CD14-positive monocyte (primary cell): ENCODE data around the gene SUPT20HL1. TPM values are rescaled to one million over a fixed set of nuclear protein-coding genes. Genes with fewer than 3 reads are reported as not detected.

ENCODE experiments used
- DNase-seq, 3 donors: peaks; one replicate each; pipeline ENCODE4 v3.0.0-alpha.2; 2011 to 2022
- H2AFZ ChIP-seq: 2 replicates; pipeline ENCODE4 v1.6.0; 2012; ENCODE audit warnings: mild to moderate bottlenecking, low read depth, low read length, inconsistent platforms; ENCODE audit not compliant: insufficient read depth, poor library complexity, severe bottlenecking
- H3K27ac ChIP-seq, 2 donors: 1 replicate in 1 of 2; 2 replicates in 1 of 2; pipeline ENCODE4 v1.5.1; 2012 to 2013; ENCODE audit warnings: low read length in 2 of 2, control low read depth in 1 of 2, inconsistent platforms in 1 of 2, low read depth in 1 of 2, mild to moderate bottlenecking in 1 of 2
- H3K27me3 ChIP-seq, 2 donors: one replicate each; pipeline versions ENCODE4 v1.6.0 to v1.6.1; 2011 to 2013; ENCODE audit warnings: low read length in 2 of 2; ENCODE audit not compliant: control insufficient read depth in 2 of 2, insufficient read depth in 2 of 2
- H3K36me3 ChIP-seq, 2 donors: replicated peaks in 1 of 2; 1 replicate in 1 of 2; 2 replicates in 1 of 2; pipeline versions ENCODE4 v1.5.1 to v1.6.1; 2012 to 2013; ENCODE audit warnings: low read length in 2 of 2, control low read depth in 1 of 2, inconsistent platforms in 1 of 2, mild to moderate bottlenecking in 1 of 2; ENCODE audit not compliant: insufficient read depth in 2 of 2, control insufficient read depth in 1 of 2
- H3K4me1 ChIP-seq, 2 donors: 1 replicate in 1 of 2; 2 replicates in 1 of 2; pipeline versions ENCODE4 v1.5.1 to v1.6.1; 2012 to 2013; ENCODE audit warnings: low read length in 2 of 2, control low read depth in 1 of 2, inconsistent platforms in 1 of 2, mild to moderate bottlenecking in 1 of 2, moderate library complexity in 1 of 2; ENCODE audit not compliant: insufficient read depth in 2 of 2, control insufficient read depth in 1 of 2
- H3K4me2 ChIP-seq: replicated peaks from 2 replicates; pipeline ENCODE3; 2012; ENCODE audit warnings: low read length, moderate library complexity, mild to moderate bottlenecking; ENCODE audit not compliant: poor library complexity, severe bottlenecking; ENCODE audit errors: extremely low read depth
- H3K4me3 ChIP-seq, 3 experiments: fragments of 200-600 bp in 1 of 3; sonication (generic) in 1 of 3; replicated peaks in 1 of 3; 1 replicate in 2 of 3; 2 replicates in 1 of 3; pipeline ENCODE4 v1.5.1; 2011 to 2013; ENCODE audit warnings: low read length in 3 of 3, mild to moderate bottlenecking in 3 of 3, control low read depth in 2 of 3, low read depth in 2 of 3, inconsistent platforms in 1 of 3, moderate library complexity in 1 of 3
- H3K79me2 ChIP-seq: 2 replicates; pipeline ENCODE4 v1.6.0; 2012; ENCODE audit warnings: mild to moderate bottlenecking, control low read depth, inconsistent platforms, low read length, moderate library complexity; ENCODE audit not compliant: insufficient read depth
- H3K9ac ChIP-seq: 2 replicates; pipeline ENCODE4 v1.6.0; 2017; ENCODE audit warnings: low read length, mild to moderate bottlenecking; ENCODE audit not compliant: insufficient read depth, poor library complexity, severe bottlenecking
- H3K9me3 ChIP-seq, 2 donors: replicated peaks in 1 of 2; 1 replicate in 1 of 2; 2 replicates in 1 of 2; pipeline versions ENCODE4 v1.5.1 to v1.6.1; 2012 to 2013; ENCODE audit warnings: low read length in 2 of 2, control low read depth in 1 of 2; ENCODE audit not compliant: control insufficient read depth in 1 of 2, insufficient read depth in 1 of 2
- H4K20me1 ChIP-seq: 2 replicates; pipeline ENCODE4 v1.6.0; 2012; ENCODE audit warnings: mild to moderate bottlenecking, low read length, control low read depth, moderate library complexity; ENCODE audit not compliant: insufficient read depth
- H3K27ac Mint-ChIP-seq, 7 donors: one replicate each; pipeline ENCODE4 v1.8.0; 2020; ENCODE audit warnings: mild to moderate bottlenecking in 7 of 7, mixed read lengths in 7 of 7, moderate library complexity in 6 of 7, inconsistent platforms in 2 of 7
- H3K27me3 Mint-ChIP-seq, 3 donors: one replicate each; pipeline ENCODE4 v1.8.0; 2021 to 2022; ENCODE audit warnings: low read depth in 3 of 3, mild to moderate bottlenecking in 3 of 3, mixed read lengths in 3 of 3, moderate library complexity in 3 of 3, inconsistent platforms in 1 of 3
- H3K36me3 Mint-ChIP-seq, 2 donors: one replicate each; pipeline ENCODE4 v1.8.0; 2020; ENCODE audit warnings: mixed read lengths in 2 of 2, inconsistent platforms in 1 of 2, mild to moderate bottlenecking in 1 of 2
- H3K4me1 Mint-ChIP-seq: one replicate; pipeline ENCODE4 v1.8.0; 2020; ENCODE audit warnings: mild to moderate bottlenecking, mixed read lengths
- H3K4me3 Mint-ChIP-seq, 2 donors: one replicate each; pipeline ENCODE4 v1.8.0; 2020; ENCODE audit warnings: mild to moderate bottlenecking in 2 of 2, mixed read lengths in 2 of 2, moderate library complexity in 1 of 2
- H3K9me3 Mint-ChIP-seq, 7 donors: one replicate each; pipeline ENCODE4 v1.8.0; 2020 to 2022; ENCODE audit warnings: mixed read lengths in 7 of 7, mild to moderate bottlenecking in 6 of 7, moderate library complexity in 6 of 7, inconsistent platforms in 2 of 7
- CTCF ChIP-seq: fragments of 200-600 bp; IDR thresholded peaks from one replicate; pipeline ENCODE4 v1.8.0; 2022; ENCODE audit warnings: antibody characterized with exemption, mild to moderate bottlenecking
- WGBS: methylation state at CpG from one replicate; pipeline ENCODE4 v1.1.5; 2013; ENCODE audit warnings: missing lambda C conversion rate; ENCODE audit not compliant: insufficient coverage; 5-methylcytosine and 5-hydroxymethylcytosine counted together
- intact Hi-C, 2 donors: fragments of 100-400 bp; cut with micrococcal nuclease; formaldehyde crosslinking; loops; one replicate each; pipeline versions ENCODE4 v1.15.0 to v1.15.1; 2023
- polyA plus RNA-seq, 3 donors: library from polyadenylated mRNA; depleted of rRNA in 1 of 3; unstranded in 2 of 3; stranded (reverse) in 1 of 3; fragments of 300-500 nt in 2 of 3; fragments of >200 nt in 1 of 3; fragmentation: Illumina TruSeq in 2 of 3; gene quantifications; 1 replicate in 2 of 3; 2 replicates in 1 of 3; pipeline ENCODE4 v1.2.3, GENCODE V29; 2012 to 2021

The SUPT20HL1 gene
- polyA plus RNA-seq, 3 donors, result not detected

DNA sequence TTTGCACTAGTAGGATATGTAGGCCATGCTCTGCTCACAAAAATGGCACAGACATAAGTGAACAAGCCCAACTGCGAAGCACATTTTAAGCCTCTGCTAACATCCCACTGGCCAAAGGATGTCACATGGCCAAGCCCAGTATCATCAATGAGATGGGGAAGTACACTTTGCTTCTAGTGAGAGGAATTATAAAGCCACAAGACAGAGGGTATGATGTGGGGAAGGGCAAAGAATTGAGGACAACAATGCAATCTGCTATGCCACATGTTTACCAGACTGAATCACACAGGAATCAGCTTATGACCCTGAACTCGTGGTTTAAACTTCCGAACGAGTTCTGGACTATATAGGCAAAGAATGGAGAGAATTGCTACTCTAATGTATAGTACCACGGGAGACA lies 39.1 kb downstream of the SUPT20HL1 start:
- no peak overlapping the region for H2AFZ ChIP-seq
- H3K4me3 Mint-ChIP-seq, result no peak overlapping the region
- no peak for TF ChIP-seq CTCF
- H4K20me1 ChIP-seq, result no peaks in the 10 kb centered on the region
- H3K4me3 ChIP-seq, result no peak overlapping the region
- H3K36me3 Mint-ChIP-seq, result no peaks in the 10 kb centered on the region
- peaks cover 0 to 17% (median 0%) of the 10 kb centered on the region in 3 donors for H3K27me3 Mint-ChIP-seq
- H3K9me3 Mint-ChIP-seq, result peaks cover 0 to 2% (median 0%) of the 10 kb centered on the region in 7 donors
- H3K4me1 ChIP-seq, result no peaks in the 10 kb centered on the region
- no peak overlapping the region for H3K27ac Mint-ChIP-seq
- no peaks in the 10 kb centered on the region for H3K79me2 ChIP-seq
- DNase-seq, result peak in 1 of 3 donors; percentile 2
- no peaks in the 10 kb centered on the region for H3K9me3 ChIP-seq
- H3K27me3 ChIP-seq, result peaks cover 0 to 2% of the 10 kb centered on the region in 2 donors
- intact Hi-C loops, result loop anchor here in 1 of 2 donors (5.0 kb wide), 1 partner anchor 98 kb away; no protein-coding TSS in a partner anchor
- no peak overlapping the region for H3K27ac ChIP-seq
- no CpG with 5 or more reads among the region's 5 CpGs for WGBS
- no peak overlapping the region for H3K4me2 ChIP-seq
- peaks cover 5% of the 10 kb centered on the region for H3K4me1 Mint-ChIP-seq
- no peak overlapping the region for H3K9ac ChIP-seq
- no peaks in the 10 kb centered on the region for H3K36me3 ChIP-seq

DNA sequence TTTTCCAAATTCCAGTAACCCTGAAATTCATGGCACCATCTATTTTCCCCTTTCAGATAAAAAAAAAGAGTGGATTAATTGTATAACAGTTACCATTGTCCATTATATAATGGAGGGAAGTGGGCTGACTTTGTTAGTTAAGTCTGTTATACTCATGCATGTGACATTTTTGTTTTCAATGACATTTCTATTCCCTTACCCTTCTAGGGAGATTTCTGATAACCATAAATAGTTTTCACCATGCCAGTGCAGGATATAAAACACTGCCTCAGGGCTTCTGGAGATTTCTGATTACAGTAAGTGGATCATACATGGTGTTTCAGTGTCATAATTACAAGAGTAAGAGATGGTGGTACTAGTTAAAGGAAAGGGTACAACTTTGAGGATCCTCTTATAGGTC lies 45.5 kb downstream of the SUPT20HL1 start:
- no peaks in the 10 kb centered on the region for H3K4me1 ChIP-seq
- no peak overlapping the region for H3K9ac ChIP-seq
- no peak for TF ChIP-seq CTCF
- no peak overlapping the region for H3K4me2 ChIP-seq
- H3K36me3 ChIP-seq, result no peaks in the 10 kb centered on the region
- H3K27ac ChIP-seq, result no peak overlapping the region
- peaks cover 0 to 2% (median 0%) of the 10 kb centered on the region in 7 donors for H3K9me3 Mint-ChIP-seq
- no peak overlapping the region for H3K4me3 ChIP-seq
- H2AFZ ChIP-seq, result no peak overlapping the region
- no peaks in the 10 kb centered on the region for H3K36me3 Mint-ChIP-seq
- H4K20me1 ChIP-seq, result no peaks in the 10 kb centered on the region
- intact Hi-C loops, result no loop called here
- H3K4me1 Mint-ChIP-seq, result no peaks in the 10 kb centered on the region
- peaks cover 0 to 14% (median 0%) of the 10 kb centered on the region in 3 donors for H3K27me3 Mint-ChIP-seq
- DNase-seq, result no peak
- peaks cover 0 to 4% of the 10 kb centered on the region in 2 donors for H3K27me3 ChIP-seq
- no peaks in the 10 kb centered on the region for H3K79me2 ChIP-seq
- H3K27ac Mint-ChIP-seq, result no peak overlapping the region
- no peak overlapping the region for H3K4me3 Mint-ChIP-seq
- no peaks in the 10 kb centered on the region for H3K9me3 ChIP-seq

Other genes starting within 250 kb of the SUPT20HL1 start
- 10 to 100 TPM; 22.3 to 31.1 (median 30.2) TPM for gene ZFX, start 210.9 kb upstream of the SUPT20HL1 start, polyA plus RNA-seq
- not detected for gene SUPT20HL2, start 46.6 kb upstream of the SUPT20HL1 start, polyA plus RNA-seq
- 10 to 100 TPM; 12.2 to 34.0 (median 32.6) TPM for gene PDK3, start 104.6 kb downstream of the SUPT20HL1 start, polyA plus RNA-seq